ENCODE results near the gene SLC4A8.

GRCh38 chr12:51460519-51460918 is 35.9 kb downstream of the SLC4A8 start:
- no peak for TF ChIP-seq CTCF (IDR thresholded peaks at IDR 0.05; ENCODE audit: low read depth, low read length)
- TF ChIP-seq MAX (IDR thresholded peaks at IDR 0.05; ENCODE audit: low read depth, low read length) = no peak
- no peak for TF ChIP-seq POLR2A (IDR thresholded peaks at IDR 0.05; ENCODE audit: extremely low read depth, insufficient read length)

Measured in NB4 (cell line).